ENCODE data around the gene TMEM269.
"Not testable (repeated sequence)": the region's sequence is repeated elsewhere in the genome, so short reads cannot be mapped to it uniquely, and the experiment has no call there.

The TMEM269 gene

DNA sequence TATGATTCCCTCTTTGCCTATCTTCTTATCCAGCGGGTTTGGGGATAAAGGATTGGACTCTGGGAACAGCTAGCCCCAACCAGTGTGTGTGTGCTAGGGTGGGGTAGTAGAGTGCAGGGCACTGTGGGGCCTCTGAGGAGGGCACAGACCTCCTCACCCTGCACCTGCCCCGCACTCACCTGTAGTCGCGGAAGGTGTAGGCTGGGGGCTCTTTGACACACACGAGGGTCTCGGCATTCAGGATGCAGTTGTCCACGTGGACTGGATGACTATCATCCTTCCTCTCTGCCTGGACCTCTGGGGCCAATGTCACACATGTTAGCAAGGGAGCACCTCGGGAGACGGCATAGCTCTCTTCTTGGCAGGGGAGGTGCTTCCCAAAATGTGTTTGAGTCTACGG is 36.8 kb upstream of the TMEM269 start:
- no peak for DNase-seq (ENCODE audit: low spot score)

GRCh38 chr1:42748461-42749410 is 36.1 kb upstream of the TMEM269 start:
- no peak for DNase-seq (ENCODE audit: low spot score)

DNA sequence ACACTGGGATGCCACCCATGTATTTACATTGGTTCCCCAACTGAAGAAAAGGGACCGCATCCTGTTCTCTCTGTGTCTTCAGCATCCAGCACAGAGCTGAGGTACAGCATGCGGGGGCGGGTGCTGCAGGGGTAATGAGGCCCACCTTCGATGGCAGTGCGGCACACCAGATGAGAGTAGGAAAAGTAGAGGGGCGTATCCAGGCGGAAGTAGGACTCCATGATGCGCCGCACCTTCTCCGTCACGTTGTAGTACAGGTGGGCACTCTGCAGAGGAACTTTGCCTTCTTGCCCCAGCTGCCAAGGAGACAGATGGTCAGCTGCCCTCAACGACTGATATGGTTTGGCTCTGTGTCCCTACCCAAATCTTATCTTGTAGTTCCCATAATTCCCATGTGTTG is 34.8 kb upstream of the TMEM269 start:
- DNase-seq (ENCODE audit: low spot score): no peak

DNA sequence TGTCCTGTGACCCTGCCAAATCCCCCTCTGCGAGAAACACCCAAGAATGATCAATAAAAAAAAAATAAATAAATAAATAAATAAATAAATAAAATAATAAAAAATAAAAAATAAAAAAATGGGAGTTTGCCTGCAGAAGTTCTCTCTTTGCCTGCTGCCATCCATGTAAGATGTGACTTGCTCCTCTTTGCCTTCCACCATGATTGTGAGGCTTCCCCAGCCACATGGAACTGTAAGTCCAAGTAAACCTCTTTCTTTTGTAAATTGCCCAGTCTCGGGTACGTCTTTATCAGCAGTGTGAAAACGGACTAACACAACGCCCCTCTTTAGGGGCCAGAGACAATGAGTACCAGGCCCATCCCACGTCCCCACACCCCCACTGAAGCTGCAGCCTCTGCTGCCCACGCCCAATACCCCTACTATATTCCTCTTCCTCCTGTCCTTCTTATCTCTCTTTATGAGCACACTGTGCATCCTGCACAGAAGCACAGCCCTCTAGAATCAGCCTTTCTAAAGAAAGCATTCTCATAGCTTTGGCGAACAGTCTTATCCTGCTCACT is 33.2 kb upstream of the TMEM269 start:
- not testable (repeated sequence) for DNase-seq (ENCODE audit: low spot score)

- DNase-seq (ENCODE audit: low spot score): no peak
Observed at GRCh38 chr1:42752284-42752683, 32.5 kb upstream of the TMEM269 start.

DNA sequence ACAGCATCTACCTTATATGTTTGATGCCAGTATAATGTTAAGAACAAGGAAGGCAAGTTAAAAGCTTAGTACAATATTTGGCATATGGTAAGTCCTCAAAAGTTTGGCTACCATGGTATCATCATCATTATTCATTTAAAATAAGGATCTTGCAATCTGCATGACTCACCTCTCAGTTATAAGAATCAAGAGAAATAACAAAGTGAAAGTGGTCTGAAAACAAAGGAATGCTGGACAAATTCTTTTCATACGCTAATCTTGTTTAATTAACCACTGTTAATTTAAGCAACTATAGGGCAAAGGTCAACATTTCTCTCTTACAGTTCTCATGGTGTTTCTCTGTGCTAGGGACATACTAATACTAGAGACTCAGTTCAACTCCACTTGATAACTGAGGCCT is 31.7 kb upstream of the TMEM269 start:
- DNase-seq (ENCODE audit: low spot score): no peak

DNA sequence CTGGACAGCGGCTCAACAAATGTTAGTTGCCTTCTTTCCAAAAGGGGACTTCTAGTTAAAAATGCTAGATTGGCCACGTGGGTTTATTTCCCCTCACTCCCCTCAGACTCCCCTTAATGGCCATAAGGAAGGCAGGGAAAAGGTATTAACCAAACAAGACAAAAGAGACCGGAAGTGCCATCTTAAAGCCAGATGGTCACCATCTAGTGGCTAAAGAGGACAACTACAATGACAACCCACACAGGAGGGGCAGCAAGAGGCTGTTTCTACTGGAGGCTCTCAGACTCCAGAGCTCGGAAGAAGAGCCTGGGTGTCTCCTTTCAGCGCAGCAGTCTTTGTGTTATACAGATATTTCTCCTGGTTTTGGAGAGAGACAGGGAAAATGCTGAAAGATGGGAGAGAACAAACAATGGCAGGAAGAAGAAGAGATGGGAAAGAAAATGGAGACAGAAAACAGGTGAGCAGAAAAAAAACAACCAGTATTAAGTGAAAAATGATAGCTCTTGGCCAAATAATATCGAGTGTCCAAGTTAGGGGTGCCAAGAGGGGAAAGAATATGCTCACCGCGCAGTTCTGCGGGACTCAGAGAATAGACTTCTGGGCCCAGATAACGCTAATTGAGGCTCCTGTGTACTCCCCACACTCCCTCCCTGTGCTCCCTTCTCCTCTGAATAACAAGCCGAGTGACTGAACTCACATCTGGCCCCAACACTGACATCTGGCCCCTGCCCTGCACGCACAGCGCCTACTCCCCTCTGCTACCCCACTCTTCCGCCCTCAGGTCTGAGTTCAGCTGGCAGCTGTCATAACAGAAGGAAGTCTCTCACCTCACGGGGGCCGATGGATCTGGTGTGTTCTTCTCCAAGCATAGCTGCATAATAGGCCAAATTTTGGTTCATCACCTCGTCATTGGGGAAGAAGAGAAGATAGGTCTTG is 27.6 kb upstream of the TMEM269 start:
- peak; percentile 61 for DNase-seq (ENCODE audit: low spot score)

GRCh38 chr1:42757892-42758275 is 26.9 kb upstream of the TMEM269 start:
- DNase-seq (ENCODE audit: low spot score): no peak

- no peak for DNase-seq (ENCODE audit: low spot score)
Observed at GRCh38 chr1:42758641-42759040, 26.1 kb upstream of the TMEM269 start.

- no peak for DNase-seq (ENCODE audit: low spot score)
Observed at GRCh38 chr1:42759114-42759513, 25.7 kb upstream of the TMEM269 start.

DNA sequence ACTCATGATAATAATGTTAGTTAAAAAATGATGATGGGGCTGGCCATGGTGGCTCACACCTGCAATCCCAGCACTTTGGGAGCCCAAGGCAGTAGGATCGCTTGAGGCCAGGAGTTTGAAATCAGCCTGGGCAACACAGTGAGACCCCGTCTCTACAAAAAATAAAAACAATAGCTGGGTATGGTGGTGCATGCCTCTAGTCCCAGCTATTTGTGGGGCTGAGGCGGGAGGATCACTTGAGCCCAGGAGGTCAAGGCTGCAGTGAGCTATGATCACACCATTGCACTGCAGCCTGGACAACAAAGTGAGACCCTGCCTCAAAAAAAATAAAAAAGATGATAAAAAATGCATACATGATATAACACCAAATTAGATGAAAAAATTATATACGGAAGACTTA is 23.2 kb upstream of the TMEM269 start:
- DNase-seq (ENCODE audit: low spot score): no peak

GRCh38 chr1:42762269-42762668 is 22.5 kb upstream of the TMEM269 start:
- no peak for DNase-seq (ENCODE audit: low spot score)

GRCh38 chr1:42765269-42765668 is 19.5 kb upstream of the TMEM269 start:
- DNase-seq (ENCODE audit: low spot score): no peak

GRCh38 chr1:42765832-42766740 is 18.7 kb upstream of the TMEM269 start:
- DNase-seq (ENCODE audit: low spot score): peak; percentile 64

- peak; percentile 100 for DNase-seq (ENCODE audit: low spot score)
Observed at GRCh38 chr1:42766741-42767509, 17.9 kb upstream of the TMEM269 start, which contains the start of the genes C1orf50 and P3H1. Gene C1orf50 (plus strand): TSS chr1:42767249. CDS start chr1:42767312, 63 bp downstream. Gene P3H1 (minus strand): TSS chr1:42767028. CDS start chr1:42766971, 57 bp downstream.

DNA sequence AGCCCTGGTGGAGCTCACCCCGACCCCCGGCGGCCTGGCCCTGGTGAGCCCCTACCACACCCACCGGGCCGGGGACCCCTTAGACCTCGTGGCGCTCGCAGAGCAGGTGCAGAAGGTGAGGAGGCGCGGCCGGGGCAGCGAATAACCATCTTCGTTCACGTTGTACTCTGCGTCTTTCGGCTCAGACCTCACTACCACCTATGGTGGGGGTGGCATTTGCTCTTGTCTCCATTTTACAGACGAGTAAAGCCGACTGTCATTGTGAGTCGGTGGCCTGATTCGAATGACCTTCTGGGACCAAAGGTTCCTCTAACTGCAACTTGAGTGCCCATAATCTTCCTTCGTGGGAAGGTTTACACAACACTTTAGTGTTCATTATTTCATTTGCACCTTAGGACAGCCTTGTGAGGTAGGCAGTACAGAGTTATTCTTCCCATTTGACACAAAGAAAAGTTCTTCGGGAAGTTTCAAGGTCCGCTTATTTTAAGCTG is 17.2 kb upstream of the TMEM269 start:
- no peak for DNase-seq (ENCODE audit: low spot score)

DNA sequence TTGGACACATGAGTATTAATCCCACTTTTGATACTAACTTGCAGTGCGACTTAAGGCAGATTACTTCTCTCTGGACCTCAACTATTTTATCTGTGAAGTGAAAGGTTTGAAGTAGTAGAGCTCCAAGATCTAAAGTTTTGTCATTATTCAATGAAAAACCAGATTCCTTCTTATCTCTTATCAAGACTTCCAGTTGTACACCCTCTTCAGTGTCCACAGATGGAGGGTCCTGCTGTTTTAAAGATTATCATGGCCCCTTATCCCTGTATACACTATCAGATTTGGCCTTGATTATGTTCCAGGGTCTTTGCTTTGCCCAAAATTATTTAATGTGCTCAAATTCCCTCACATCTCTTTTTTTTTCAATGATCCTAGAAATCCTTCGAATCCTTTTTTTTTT is 16.6 kb upstream of the TMEM269 start:
- DNase-seq (ENCODE audit: low spot score): no peak

- no peak for DNase-seq (ENCODE audit: low spot score)
Observed at GRCh38 chr1:42769811-42770210, 15.0 kb upstream of the TMEM269 start.

DNA sequence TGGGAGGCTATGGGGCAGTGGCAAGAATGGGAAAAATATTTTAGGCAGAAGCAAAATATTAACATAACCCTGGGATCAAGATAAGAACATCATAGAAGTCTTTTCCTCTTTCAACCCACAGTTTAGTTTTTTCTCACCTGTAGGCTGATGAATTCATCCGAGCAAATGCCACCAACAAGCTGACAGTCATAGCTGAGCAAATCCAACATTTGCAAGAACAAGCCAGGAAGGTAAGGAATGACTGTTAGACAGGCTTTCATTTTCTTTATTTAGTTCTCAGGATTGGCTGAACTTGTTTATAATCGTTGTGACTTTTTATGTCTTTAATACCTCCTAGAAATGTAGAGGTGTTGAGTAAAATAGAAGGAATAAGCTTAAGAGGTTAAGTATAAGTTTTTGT is 11.4 kb upstream of the TMEM269 start:
- DNase-seq (ENCODE audit: low spot score): no peak

GRCh38 chr1:42774928-42775526 is 9.8 kb upstream of the TMEM269 start:
- DNase-seq (ENCODE audit: low spot score): no peak
